LNCaP clone FGC (cell line): ENCODE results near the gene TDRD9.

Experiments
- DNase-seq: peaks from one replicate; pipeline ENCODE4 v3.0.0-alpha.2; 2011; ENCODE audit warnings: low read depth
- H3K4me3 ChIP-seq: 2 replicates; pipeline ENCODE4 v1.5.1; 2011; ENCODE audit warnings: mild to moderate bottlenecking, low read depth, low read length, control low read depth
- CTCF ChIP-seq: IDR thresholded peaks from 2 replicates; pipeline ENCODE4 v1.5.1; 2012; ENCODE audit warnings: mild to moderate bottlenecking; ENCODE audit not compliant: control insufficient read depth, insufficient read depth; ENCODE audit errors: extremely low read depth

The TDRD9 gene

GRCh38 chr14:104080376-104081260, 152.4 kb downstream of the TDRD9 start:
- H3K4me3 ChIP-seq, result no peak overlapping the region
- no peak for TF ChIP-seq CTCF
- no peak for DNase-seq

DNA sequence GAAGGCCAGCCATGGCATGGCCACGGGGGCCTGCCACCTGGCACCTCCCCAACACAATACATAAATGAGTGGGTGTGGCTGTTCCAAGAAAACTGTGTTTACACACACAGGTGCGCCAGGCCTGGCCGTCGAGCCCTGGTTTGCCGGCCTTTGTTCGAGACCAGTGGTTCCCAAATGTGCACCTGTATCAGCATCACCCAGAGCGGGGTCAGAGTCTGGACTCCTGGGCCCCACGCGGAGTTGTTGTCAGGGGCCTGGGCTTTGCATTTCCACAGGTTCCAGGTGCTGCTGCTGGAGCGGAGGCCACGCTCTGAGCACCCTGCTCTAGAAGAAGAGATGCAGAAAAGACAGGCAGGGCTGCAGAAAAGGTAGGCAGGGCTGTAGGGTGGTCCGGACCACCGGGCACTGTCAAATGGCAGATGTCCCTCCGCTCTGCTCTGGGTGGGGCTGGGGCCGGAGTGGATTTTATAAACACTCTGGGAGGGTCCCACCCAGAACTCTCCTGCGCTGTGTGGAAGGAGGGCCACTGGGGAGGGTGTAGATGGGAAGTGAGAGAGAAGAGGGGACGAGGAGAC, 153.1 kb downstream of the TDRD9 start:
- H3K4me3 ChIP-seq, result no peak overlapping the region
- DNase-seq, result no peak
- no peak for TF ChIP-seq CTCF

GRCh38 chr14:104081951-104082464, 153.8 kb downstream of the TDRD9 start:
- DNase-seq, result no peak
- H3K4me3 ChIP-seq, result no peak overlapping the region
- TF ChIP-seq CTCF, result no peak

DNA sequence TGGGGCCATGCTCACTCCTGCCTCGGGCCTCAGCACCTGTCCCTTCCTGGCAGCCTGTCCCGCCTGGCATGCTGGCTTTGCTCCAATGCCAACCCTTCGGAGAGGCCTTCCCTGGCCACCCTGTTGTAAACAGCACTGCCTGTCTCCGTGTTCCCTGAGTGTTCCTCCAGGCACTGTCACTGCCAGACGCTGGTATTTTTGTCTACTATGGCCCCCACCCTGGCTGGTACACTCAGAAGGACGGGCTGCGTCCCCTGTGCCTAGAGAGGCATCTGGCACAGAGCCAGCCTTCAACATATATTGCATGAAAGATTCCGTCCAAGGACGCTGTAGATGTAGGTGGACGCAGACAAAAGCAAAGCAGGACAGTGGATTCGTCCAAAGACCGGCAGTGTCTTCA, 154.6 kb downstream of the TDRD9 start:
- no peak for TF ChIP-seq CTCF

GRCh38 chr14:104084251-104085002, 156.2 kb downstream of the TDRD9 start:
- DNase-seq, result no peak
- TF ChIP-seq CTCF, result no peak

More for the DNA sequence above, 154.6 kb downstream of the TDRD9 start:
- peak; percentile 19 for DNase-seq
- H3K4me3 ChIP-seq, result no peak overlapping the region

GRCh38 chr14:104085032-104085888, 157.0 kb downstream of the TDRD9 start, which contains the start of gene ASPG:
ASPG (plus strand) TSS chr14:104085700; CDS start chr14:104085771, 71 bp downstream.
- TF ChIP-seq CTCF, result no peak
- no peak within 1 kb of the TSS for H3K4me3 ChIP-seq
- DNase-seq, result no peak

More at GRCh38 chr14:104084251-104085002, 156.2 kb downstream of the TDRD9 start:
- H3K4me3 ChIP-seq, result no peak overlapping the region
